SK-N-SH treated with all-trans-retinoic acid at 6 μM for 48 hours (cell line): Measurements from ENCODE around the gene ZDHHC11.
"Not testable (repeated sequence)": the region's sequence is repeated elsewhere in the genome, so short reads cannot be mapped to it uniquely, and the experiment has no call there.

ENCODE experiments used
- RARB ChIP-seq: fragments of 250-450 bp; sonication (Bioruptor Pico); IDR thresholded peaks from 2 replicates; pipeline ENCODE4 v1.8.0; 2021; ENCODE audit warnings: mild to moderate bottlenecking, moderate library complexity
- TOX ChIP-seq: fragments of 250-450 bp; sonication (Bioruptor Pico); IDR thresholded peaks from 2 replicates; pipeline ENCODE4 v1.8.0; 2021; ENCODE audit warnings: mild to moderate bottlenecking, moderate library complexity, borderline replicate concordance
- ZC3H10 ChIP-seq: fragments of 250-450 bp; sonication (Bioruptor Pico); IDR thresholded peaks from 2 replicates; pipeline ENCODE4 v1.5.1; 2021; ENCODE audit warnings: mild to moderate bottlenecking, moderate library complexity
- TF ChIP-seq, protein P1 (sequence below): fragments of 250-450 bp; sonication (Bioruptor Pico); IDR thresholded peaks from 2 replicates; pipeline ENCODE4 v1.5.1; 2021; ENCODE audit warnings: mild to moderate bottlenecking, moderate library complexity
- TF ChIP-seq, protein P2 (sequence below): fragments of 250-450 bp; sonication (Bioruptor Pico); IDR thresholded peaks from 2 replicates; pipeline ENCODE4 v1.5.1; 2020; ENCODE audit warnings: low read depth, mild to moderate bottlenecking, moderate library complexity

GRCh38 chr5:843926-844325 lies 6.9 kb downstream of the ZDHHC11 start:
- TF ChIP-seq, protein P1, sequence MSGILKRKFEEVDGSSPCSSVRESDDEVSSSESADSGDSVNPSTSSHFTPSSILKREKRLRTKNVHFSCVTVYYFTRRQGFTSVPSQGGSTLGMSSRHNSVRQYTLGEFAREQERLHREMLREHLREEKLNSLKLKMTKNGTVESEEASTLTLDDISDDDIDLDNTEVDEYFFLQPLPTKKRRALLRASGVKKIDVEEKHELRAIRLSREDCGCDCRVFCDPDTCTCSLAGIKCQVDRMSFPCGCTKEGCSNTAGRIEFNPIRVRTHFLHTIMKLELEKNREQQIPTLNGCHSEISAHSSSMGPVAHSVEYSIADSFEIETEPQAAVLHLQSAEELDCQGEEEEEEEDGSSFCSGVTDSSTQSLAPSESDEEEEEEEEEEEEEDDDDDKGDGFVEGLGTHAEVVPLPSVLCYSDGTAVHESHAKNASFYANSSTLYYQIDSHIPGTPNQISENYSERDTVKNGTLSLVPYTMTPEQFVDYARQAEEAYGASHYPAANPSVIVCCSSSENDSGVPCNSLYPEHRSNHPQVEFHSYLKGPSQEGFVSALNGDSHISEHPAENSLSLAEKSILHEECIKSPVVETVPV, result not testable (repeated sequence)
- TF ChIP-seq RARB, ZC3H10, TOX: not testable (repeated sequence)
- TF ChIP-seq, protein P2, sequence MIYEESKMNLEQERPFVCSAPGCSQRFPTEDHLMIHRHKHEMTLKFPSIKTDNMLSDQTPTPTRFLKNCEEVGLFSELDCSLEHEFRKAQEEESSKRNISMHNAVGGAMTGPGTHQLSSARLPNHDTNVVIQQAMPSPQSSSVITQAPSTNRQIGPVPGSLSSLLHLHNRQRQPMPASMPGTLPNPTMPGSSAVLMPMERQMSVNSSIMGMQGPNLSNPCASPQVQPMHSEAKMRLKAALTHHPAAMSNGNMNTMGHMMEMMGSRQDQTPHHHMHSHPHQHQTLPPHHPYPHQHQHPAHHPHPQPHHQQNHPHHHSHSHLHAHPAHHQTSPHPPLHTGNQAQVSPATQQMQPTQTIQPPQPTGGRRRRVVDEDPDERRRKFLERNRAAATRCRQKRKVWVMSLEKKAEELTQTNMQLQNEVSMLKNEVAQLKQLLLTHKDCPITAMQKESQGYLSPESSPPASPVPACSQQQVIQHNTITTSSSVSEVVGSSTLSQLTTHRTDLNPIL (CRISPR knock-in tag), result not testable (repeated sequence)
